ENCODE results near the gene HOXA11.
A peak's percentile ranks its signal among the peaks of the same experiment; 100 is the strongest.

Gene HOXA11

GRCh38 chr7:27148031-27148755 lies 36.8 kb downstream of the HOXA11 start:
- Histone ChIP-seq H3K9ac (ENCODE audit: low read length) (peak overlapping the region; percentile 42; the same call in 1 of the 2 replicates), H3K27me3 (ENCODE audit: insufficient read depth, low read length) (peaks cover 24% of the 10 kb centered on the region; the same call in 1 of the 2 replicates), H3K4me2 (ENCODE audit: low read length) (peak overlapping the region; percentile 91), H3K4me3 (ENCODE audit: low read depth, low read length, poor library complexity, severe bottlenecking) (peak overlapping the region; percentile 58), H3K4me1 (ENCODE audit: insufficient read depth, low read length, severe bottlenecking) (peaks cover 64% of the 10 kb centered on the region), H2AFZ (ENCODE audit: low read length) (no peak overlapping the region), H3K36me3 (ENCODE audit: insufficient read depth, low read length) (no peaks in the 10 kb centered on the region), H4K20me1 (ENCODE audit: insufficient read depth, low read length) (no peaks in the 10 kb centered on the region), H3K79me2 (ENCODE audit: insufficient read depth, low read length) (no peaks in the 10 kb centered on the region), H3K9me2 (ENCODE audit: low read depth, low read length) (no peaks in the 10 kb centered on the region), H3F3A (ENCODE audit: insufficient read depth, low read length) (no peaks in the 10 kb centered on the region), H3K9me3 (ENCODE audit: low read length) (no peaks in the 10 kb centered on the region), H3K27ac (ENCODE audit: low read depth, low read length, poor library complexity, severe bottlenecking) (no peak overlapping the region)
- TF ChIP-seq CTCF (IDR thresholded peaks at IDR 0.05; ENCODE audit: low read length) (no peak), EZH2 (IDR thresholded peaks at IDR 0.05; ENCODE audit: borderline replicate concordance, low read length) (no peak)

- Histone ChIP-seq H3K4me3 (ENCODE audit: low read depth, low read length, poor library complexity, severe bottlenecking) (peak within 1 kb of the TSS; percentile 58), H3K9me3 (ENCODE audit: low read length) (no peaks in the 10 kb centered on the region), H3F3A (ENCODE audit: insufficient read depth, low read length) (no peaks in the 10 kb centered on the region), H3K4me1 (ENCODE audit: insufficient read depth, low read length, severe bottlenecking) (peaks cover 68% of the 10 kb centered on the region), H4K20me1 (ENCODE audit: insufficient read depth, low read length) (no peaks in the 10 kb centered on the region), H3K9ac (ENCODE audit: low read length) (peak within 1 kb of the TSS; percentile 42; the same call in 1 of the 2 replicates), H3K4me2 (ENCODE audit: low read length) (peak within 1 kb of the TSS; percentile 91), H3K36me3 (ENCODE audit: insufficient read depth, low read length) (no peaks in the 10 kb centered on the region), H2AFZ (ENCODE audit: low read length) (no peak within 1 kb of the TSS), H3K27me3 (ENCODE audit: insufficient read depth, low read length) (peaks cover 20% of the 10 kb centered on the region; the same call in 1 of the 2 replicates), H3K27ac (ENCODE audit: low read depth, low read length, poor library complexity, severe bottlenecking) (no peak within 1 kb of the TSS), H3K79me2 (ENCODE audit: insufficient read depth, low read length) (no peaks in the 10 kb centered on the region), H3K9me2 (ENCODE audit: low read depth, low read length) (no peaks in the 10 kb centered on the region)
- TF ChIP-seq CTCF (IDR thresholded peaks at IDR 0.05; ENCODE audit: low read length) (no peak), EZH2 (IDR thresholded peaks at IDR 0.05; ENCODE audit: borderline replicate concordance, low read length) (0 out of 2 replicates have a peak, but pooled peaks have one; percentile 95)
Observed at GRCh38 chr7:27147199-27148030, 37.6 kb downstream of the HOXA11 start, which contains the start of gene HOXA6. Gene HOXA6 (minus strand): TSS chr7:27147774. CDS start chr7:27147749, 25 bp downstream.

GRCh38 chr7:27146491-27147198 lies 38.4 kb downstream of the HOXA11 start:
- TF ChIP-seq CTCF (IDR thresholded peaks at IDR 0.05; ENCODE audit: low read length) (no peak), EZH2 (IDR thresholded peaks at IDR 0.05; ENCODE audit: borderline replicate concordance, low read length) (no peak)
- Histone ChIP-seq H3K79me2 (ENCODE audit: insufficient read depth, low read length) (no peaks in the 10 kb centered on the region), H3K9me2 (ENCODE audit: low read depth, low read length) (no peaks in the 10 kb centered on the region), H3K27ac (ENCODE audit: low read depth, low read length, poor library complexity, severe bottlenecking) (no peak overlapping the region), H3K27me3 (ENCODE audit: insufficient read depth, low read length) (peaks cover 16% of the 10 kb centered on the region; the same call in 1 of the 2 replicates), H2AFZ (ENCODE audit: low read length) (no peak overlapping the region), H4K20me1 (ENCODE audit: insufficient read depth, low read length) (no peaks in the 10 kb centered on the region), H3K9me3 (ENCODE audit: low read length) (no peaks in the 10 kb centered on the region), H3K36me3 (ENCODE audit: insufficient read depth, low read length) (no peaks in the 10 kb centered on the region), H3K9ac (ENCODE audit: low read length) (no peak overlapping the region), H3K4me3 (ENCODE audit: low read depth, low read length, poor library complexity, severe bottlenecking) (no peak overlapping the region), H3F3A (ENCODE audit: insufficient read depth, low read length) (no peaks in the 10 kb centered on the region), H3K4me2 (ENCODE audit: low read length) (peak overlapping the region; percentile 91; the same call in 1 of the 2 replicates), H3K4me1 (ENCODE audit: insufficient read depth, low read length, severe bottlenecking) (peaks cover 65% of the 10 kb centered on the region)

Data from OCI-LY1 (cell line).